CD8-positive, alpha-beta memory T cell (primary cell): ENCODE measurements around the gene SLC27A4. TPM values are rescaled to one million over a fixed set of nuclear protein-coding genes. Genes with fewer than 3 reads are reported as not detected.

Experiments
- CTCF ChIA-PET: fragments of 350-600 bp; sonication (Branson Sonifier 250); formaldehyde crosslinking; loops from one replicate; lab custom pipeline; 2021; ENCODE audit warnings: antibody characterized with exemption; lab: Charles Lee
- POLR2A ChIA-PET: fragments of 350-600 bp; sonication (Branson Sonifier 250); formaldehyde crosslinking; loops from one replicate; lab custom pipeline; 2021; ENCODE audit warnings: antibody characterized with exemption; lab: Charles Lee
- DNase-seq, 5 donors: peaks; one replicate each; pipeline versions ENCODE4 v3.0.0 to v3.0.0-alpha.2; 2020 to 2022; ENCODE audit warnings: mixed read lengths in 1 of 5
- H3K27ac ChIP-seq: one replicate; pipeline ENCODE4 v1.7.0; 2013; ENCODE audit warnings: low read depth, mild to moderate bottlenecking, low read length, moderate library complexity
- H3K27me3 ChIP-seq: 2 replicates; pipeline ENCODE4 v1.7.0; 2013; ENCODE audit warnings: low read length, mild to moderate bottlenecking; ENCODE audit not compliant: insufficient read depth, poor library complexity, severe bottlenecking
- H3K36me3 ChIP-seq: 2 replicates; pipeline ENCODE4 v1.7.0; 2013; ENCODE audit warnings: mild to moderate bottlenecking, low read length, moderate library complexity; ENCODE audit not compliant: insufficient read depth
- H3K4me1 ChIP-seq: 2 replicates; pipeline ENCODE4 v1.7.0; 2013; ENCODE audit warnings: mild to moderate bottlenecking, low read length, moderate library complexity; ENCODE audit not compliant: insufficient read depth
- H3K4me3 ChIP-seq: 2 replicates; pipeline ENCODE4 v1.7.0; 2013; ENCODE audit warnings: mild to moderate bottlenecking, low read length
- H3K9me3 ChIP-seq: 2 replicates; pipeline ENCODE4 v1.7.0; 2013; ENCODE audit warnings: mild to moderate bottlenecking, low read length
- H3K27ac Mint-ChIP-seq, 8 donors: one replicate each; pipeline ENCODE4 v1.8.0; 2020 to 2021; ENCODE audit warnings: mixed read lengths in 8 of 8, mild to moderate bottlenecking in 6 of 8, inconsistent platforms in 3 of 8, moderate library complexity in 3 of 8
- H3K27me3 Mint-ChIP-seq, 2 donors: one replicate each; pipeline ENCODE4 v1.8.0; 2020 to 2021; ENCODE audit warnings: mixed read lengths in 2 of 2, mild to moderate bottlenecking in 1 of 2, moderate library complexity in 1 of 2
- H3K36me3 Mint-ChIP-seq, 3 donors: one replicate each; pipeline ENCODE4 v1.8.0; 2020 to 2021; ENCODE audit warnings: mixed read lengths in 3 of 3, inconsistent platforms in 1 of 3, mild to moderate bottlenecking in 1 of 3
- H3K4me1 Mint-ChIP-seq, 3 donors: one replicate each; pipeline ENCODE4 v1.8.0; 2020 to 2021; ENCODE audit warnings: mixed read lengths in 3 of 3, inconsistent platforms in 1 of 3, mild to moderate bottlenecking in 1 of 3
- H3K4me3 Mint-ChIP-seq, 7 donors: one replicate each; pipeline ENCODE4 v1.8.0; 2020 to 2021; ENCODE audit warnings: mixed read lengths in 7 of 7, mild to moderate bottlenecking in 6 of 7, moderate library complexity in 4 of 7, inconsistent platforms in 2 of 7
- H3K9me3 Mint-ChIP-seq, 5 donors: one replicate each; pipeline ENCODE4 v1.8.0; 2020 to 2022; ENCODE audit warnings: mixed read lengths in 5 of 5, mild to moderate bottlenecking in 3 of 5, moderate library complexity in 2 of 5, inconsistent platforms in 1 of 5
- polyA plus RNA-seq: library from polyadenylated mRNA; unstranded; fragments of 300-500 nt; fragmentation: Illumina TruSeq; gene quantifications from one replicate; pipeline ENCODE4 v1.2.3, GENCODE V29; 2021
- total RNA-seq, 2 experiments: library from RNA; stranded (reverse); gene quantifications; one replicate each; pipeline ENCODE4 v1.2.3, GENCODE V29; 2021

SLC27A4 gene
- total and polyA plus RNA-seq, 3 experiments from 2014 or later, result 11.2 to 46.0 (median 41.2) TPM

DNA sequence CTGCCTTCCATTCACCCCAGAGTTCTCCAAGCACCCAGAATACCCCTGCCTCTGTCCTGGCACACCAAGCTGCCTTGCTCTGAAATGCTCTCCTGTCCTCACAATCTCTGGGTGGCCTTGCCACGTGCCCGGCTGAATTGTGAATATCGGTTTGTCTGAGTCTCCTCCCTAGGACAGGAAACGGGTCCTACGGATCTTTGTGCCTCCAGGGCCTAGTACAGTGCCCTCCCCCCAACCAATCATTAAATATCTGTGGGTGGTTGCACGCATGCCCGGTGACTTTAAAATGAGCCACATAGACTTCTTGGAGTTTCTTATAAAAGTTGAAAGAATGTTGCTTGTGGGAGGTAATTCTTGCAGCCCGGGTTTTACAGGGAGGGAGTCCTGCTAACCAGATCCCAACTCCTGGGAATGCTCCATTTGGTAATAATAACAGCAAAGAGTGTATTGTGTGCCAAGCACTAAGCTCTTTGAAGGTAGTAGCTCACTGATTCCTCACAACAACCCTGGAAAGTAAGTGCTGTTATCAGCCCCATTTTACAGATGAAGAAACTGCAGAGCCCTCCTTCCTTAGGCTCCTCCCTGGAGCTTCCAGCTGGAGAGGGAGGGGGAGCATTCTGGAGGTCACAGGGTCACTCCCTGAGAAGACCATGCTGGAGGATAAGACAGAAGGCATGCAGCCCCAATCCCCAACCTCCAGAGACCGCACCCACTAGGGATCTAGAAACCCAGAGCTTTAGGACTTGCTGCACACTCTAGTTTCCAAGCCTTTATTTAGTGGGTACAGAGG lies 54.2 kb downstream of the SLC27A4 start:
- ChIA-PET POLR2A (no interaction called here), CTCF (no interaction called here)
- Mint-ChIP-seq H3K9me3 (no peaks in the 10 kb centered on the region), H3K27ac (peak overlapping the region in 1 of 8 donors; percentile 64), H3K4me3 (no peak overlapping the region), H3K4me1 (peaks cover 0 to 6% (median 2%) of the 10 kb centered on the region in 3 donors), H3K27me3 (no peaks in the 10 kb centered on the region), H3K36me3 (peaks cover 4 to 37% (median 6%) of the 10 kb centered on the region in 3 donors)
- H3K4me3 ChIP-seq, result no peak overlapping the region
- H3K4me1 ChIP-seq, result no peaks in the 10 kb centered on the region
- no peaks in the 10 kb centered on the region for H3K27me3 ChIP-seq
- peaks cover 8% of the 10 kb centered on the region for H3K36me3 ChIP-seq
- no peaks in the 10 kb centered on the region for H3K9me3 ChIP-seq
- DNase-seq, result no peak
- no peak overlapping the region for H3K27ac ChIP-seq

- Mint-ChIP-seq H3K9me3 (no peaks in the 10 kb centered on the region), H3K27ac (peak overlapping the region in 4 of 8 donors; percentile 3 to 47 (median 33)), H3K4me1 (peaks cover 0 to 6% (median 2%) of the 10 kb centered on the region in 3 donors), H3K27me3 (peaks cover 0 to 3% of the 10 kb centered on the region in 2 donors), H3K4me3 (no peak overlapping the region), H3K36me3 (peaks cover 4 to 12% (median 4%) of the 10 kb centered on the region in 3 donors)
- Histone ChIP-seq H3K4me1 (no peaks in the 10 kb centered on the region), H3K36me3 (no peaks in the 10 kb centered on the region), H3K27ac (no peak overlapping the region), H3K9me3 (no peaks in the 10 kb centered on the region), H3K4me3 (no peak overlapping the region), H3K27me3 (no peaks in the 10 kb centered on the region)
- ChIA-PET POLR2A (no interaction called here), CTCF (no interaction called here)
- DNase-seq, result no peak
Measured at GRCh38 chr9:128396970-128397613, 56.8 kb downstream of the SLC27A4 start.

DNA sequence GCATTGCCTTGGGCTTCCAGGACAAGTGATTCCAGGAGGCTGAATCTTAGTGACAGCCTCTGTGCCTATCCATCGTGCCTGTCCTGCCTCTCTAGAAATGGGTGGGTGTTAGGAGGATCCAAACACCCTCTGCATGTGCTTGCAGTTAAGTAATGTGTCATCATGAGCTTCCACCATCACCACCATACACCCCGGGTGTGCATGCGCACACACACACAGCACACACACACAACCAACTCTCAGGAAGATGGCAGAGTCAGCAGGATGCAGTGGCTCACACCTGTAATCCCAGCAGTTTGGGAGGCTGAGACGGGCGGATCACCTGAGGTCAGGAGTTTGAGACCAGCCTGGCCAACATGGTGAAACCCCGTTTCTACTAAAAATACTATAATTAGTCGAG lies 57.5 kb downstream of the SLC27A4 start:
- Histone ChIP-seq H3K27ac (no peak overlapping the region), H3K27me3 (no peaks in the 10 kb centered on the region), H3K4me1 (no peaks in the 10 kb centered on the region), H3K36me3 (no peaks in the 10 kb centered on the region), H3K9me3 (no peaks in the 10 kb centered on the region), H3K4me3 (no peak overlapping the region)
- ChIA-PET CTCF (no interaction called here), POLR2A (no interaction called here)
- Mint-ChIP-seq H3K36me3 (peaks cover 4 to 8% (median 4%) of the 10 kb centered on the region in 3 donors), H3K4me1 (peaks cover 0 to 6% (median 2%) of the 10 kb centered on the region in 3 donors), H3K27me3 (peaks cover 0 to 3% of the 10 kb centered on the region in 2 donors), H3K27ac (no peak overlapping the region), H3K4me3 (no peak overlapping the region), H3K9me3 (no peaks in the 10 kb centered on the region)
- no peak for DNase-seq

GRCh38 chr9:128399861-128400260 lies 59.5 kb downstream of the SLC27A4 start:
- no peak overlapping the region for H3K4me3 Mint-ChIP-seq
- H3K36me3 Mint-ChIP-seq, result no peaks in the 10 kb centered on the region
- no peak overlapping the region for H3K27ac Mint-ChIP-seq
- ChIA-PET POLR2A (no interaction called here), CTCF (no interaction called here)
- no peaks in the 10 kb centered on the region for H3K4me1 ChIP-seq
- H3K27me3 Mint-ChIP-seq, result peaks cover 0 to 3% of the 10 kb centered on the region in 2 donors
- H3K4me3 ChIP-seq, result no peak overlapping the region
- H3K27me3 ChIP-seq, result no peaks in the 10 kb centered on the region
- peaks cover 0 to 6% (median 2%) of the 10 kb centered on the region in 3 donors for H3K4me1 Mint-ChIP-seq
- DNase-seq, result no peak
- no peaks in the 10 kb centered on the region for H3K9me3 Mint-ChIP-seq
- H3K36me3 ChIP-seq, result no peaks in the 10 kb centered on the region
- no peaks in the 10 kb centered on the region for H3K9me3 ChIP-seq
- H3K27ac ChIP-seq, result no peak overlapping the region

DNA sequence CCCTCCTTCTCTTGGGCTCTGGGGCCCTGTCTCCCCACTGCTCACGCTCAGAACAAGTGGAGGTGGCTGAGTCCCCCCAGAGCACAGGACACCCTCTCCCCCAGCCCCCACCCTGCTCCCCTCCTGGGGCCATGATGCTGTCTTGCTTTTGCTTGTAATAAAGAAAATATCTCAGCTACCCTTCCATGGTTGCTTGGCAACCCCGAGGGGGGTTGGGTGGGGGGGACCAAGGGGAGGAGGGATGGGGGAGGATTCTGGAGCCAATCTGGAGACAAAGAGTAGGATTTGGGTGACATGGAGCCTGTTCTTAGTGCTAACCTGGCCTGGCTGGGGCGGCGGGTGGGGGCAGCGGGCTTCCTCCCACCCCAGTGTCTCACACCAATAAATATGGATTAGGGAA lies 64.2 kb downstream of the SLC27A4 start:
- ChIA-PET CTCF (no interaction called here), POLR2A (no interaction called here)
- H3K4me1 ChIP-seq, result no peaks in the 10 kb centered on the region
- no peaks in the 10 kb centered on the region for H3K36me3 Mint-ChIP-seq
- no peak overlapping the region for H3K4me3 ChIP-seq
- H3K27ac ChIP-seq, result no peak overlapping the region
- H3K9me3 ChIP-seq, result no peaks in the 10 kb centered on the region
- no peak overlapping the region for H3K27ac Mint-ChIP-seq
- H3K4me1 Mint-ChIP-seq, result no peaks in the 10 kb centered on the region
- no peaks in the 10 kb centered on the region for H3K36me3 ChIP-seq
- no peaks in the 10 kb centered on the region for H3K27me3 ChIP-seq
- no peak overlapping the region for H3K4me3 Mint-ChIP-seq
- DNase-seq, result no peak
- peaks cover 17 to 27% of the 10 kb centered on the region in 2 donors for H3K27me3 Mint-ChIP-seq
- H3K9me3 Mint-ChIP-seq, result no peaks in the 10 kb centered on the region

- H3K36me3 ChIP-seq, result no peaks in the 10 kb centered on the region
- H3K27me3 Mint-ChIP-seq, result peaks cover 19 to 33% of the 10 kb centered on the region in 2 donors
- no peaks in the 10 kb centered on the region for H3K4me1 ChIP-seq
- H3K9me3 ChIP-seq, result no peaks in the 10 kb centered on the region
- no peak for DNase-seq
- H3K27ac Mint-ChIP-seq, result peak overlapping the region in 1 of 8 donors; percentile 77
- H3K27ac ChIP-seq, result no peak overlapping the region
- H3K4me3 ChIP-seq, result no peak overlapping the region
- ChIA-PET POLR2A (no interaction called here), CTCF (no interaction called here)
- H3K27me3 ChIP-seq, result no peaks in the 10 kb centered on the region
- no peak overlapping the region for H3K4me3 Mint-ChIP-seq
- no peaks in the 10 kb centered on the region for H3K4me1 Mint-ChIP-seq
- no peaks in the 10 kb centered on the region for H3K9me3 Mint-ChIP-seq
- no peaks in the 10 kb centered on the region for H3K36me3 Mint-ChIP-seq
Measured at GRCh38 chr9:128405077-128405779, 64.9 kb downstream of the SLC27A4 start.

- POLR2A ChIA-PET, result no interaction called here
- H3K27ac Mint-ChIP-seq, result no peak overlapping the region
Measured at GRCh38 chr9:128405780-128406171, 65.4 kb downstream of the SLC27A4 start.

More at GRCh38 chr9:128405780-128406171, 65.4 kb downstream of the SLC27A4 start:
- CTCF ChIA-PET, result interaction anchor here (1.2 kb wide), 1 partner anchor 109 kb away, joined by 3 read pairs; no protein-coding TSS in a partner anchor
- Histone ChIP-seq H3K36me3 (no peaks in the 10 kb centered on the region), H3K27ac (no peak overlapping the region), H3K4me1 (no peaks in the 10 kb centered on the region), H3K27me3 (no peaks in the 10 kb centered on the region), H3K9me3 (no peaks in the 10 kb centered on the region), H3K4me3 (no peak overlapping the region)
- peaks cover 21 to 36% of the 10 kb centered on the region in 2 donors for H3K27me3 Mint-ChIP-seq
- no peak overlapping the region for H3K4me3 Mint-ChIP-seq
- H3K4me1 Mint-ChIP-seq, result no peaks in the 10 kb centered on the region
- DNase-seq, result no peak
- H3K9me3 Mint-ChIP-seq, result no peaks in the 10 kb centered on the region
- H3K36me3 Mint-ChIP-seq, result no peaks in the 10 kb centered on the region
